Astrocyte (in vitro differentiated cells and primary cell): ENCODE results near the gene CLMP. TPM values are rescaled to one million over a fixed set of nuclear protein-coding genes. Genes with fewer than 3 reads are reported as not detected.

Source experiments
- DNase-seq: peaks from one replicate; pipeline ENCODE4 v3.0.0-alpha.2; 2010; ENCODE audit warnings: low read depth
- FAIRE-seq: peaks from 2 replicates; lab custom pipeline; 2011; peaks lifted over from hg19 to GRCh38; lab: Jason Lieb, UNC
- H2AFZ ChIP-seq: 2 replicates; pipeline ENCODE4 v1.6.0; 2012; ENCODE audit warnings: low read depth, low read length, inconsistent platforms
- H3K27ac ChIP-seq: 2 replicates; pipeline ENCODE4 v1.5.1; 2011; ENCODE audit warnings: low read depth, low read length, inconsistent platforms
- H3K27me3 ChIP-seq: 2 replicates; pipeline ENCODE4 v1.6.0; 2011; ENCODE audit warnings: low read length, inconsistent platforms; ENCODE audit not compliant: insufficient read depth
- H3K36me3 ChIP-seq: 2 replicates; pipeline ENCODE4 v1.5.1; 2011; ENCODE audit warnings: low read length, inconsistent platforms; ENCODE audit not compliant: insufficient read depth
- H3K4me1 ChIP-seq: 2 replicates; pipeline ENCODE4 v1.5.1; 2011; ENCODE audit warnings: low read length, inconsistent platforms; ENCODE audit not compliant: insufficient read depth
- H3K4me2 ChIP-seq: 2 replicates; pipeline ENCODE4 v1.6.0; 2012; ENCODE audit warnings: low read length, inconsistent platforms
- H3K4me3 ChIP-seq: 2 replicates; pipeline ENCODE4 v1.5.1; 2011; ENCODE audit warnings: low read depth, mild to moderate bottlenecking, low read length, inconsistent platforms; ENCODE audit not compliant: insufficient read depth
- H3K79me2 ChIP-seq: 2 replicates; pipeline ENCODE4 v1.6.0; 2012; ENCODE audit warnings: mild to moderate bottlenecking, low read length, inconsistent platforms; ENCODE audit not compliant: insufficient read depth
- H3K9ac ChIP-seq: 2 replicates; pipeline ENCODE4 v1.6.0; 2012; ENCODE audit warnings: mild to moderate bottlenecking, low read length, inconsistent platforms
- H3K9me3 ChIP-seq: 2 replicates; pipeline ENCODE4 v1.5.1; 2012; ENCODE audit warnings: low read depth, mild to moderate bottlenecking, low read length, inconsistent platforms; ENCODE audit not compliant: insufficient read depth
- H4K20me1 ChIP-seq: 2 replicates; pipeline ENCODE4 v1.6.0; 2012; ENCODE audit warnings: low read length, inconsistent platforms; ENCODE audit not compliant: insufficient read depth
- H3K27ac Mint-ChIP-seq: one replicate; pipeline ENCODE4 v1.8.0; 2021; ENCODE audit warnings: mild to moderate bottlenecking, mixed read lengths; ENCODE audit not compliant: unreplicated experiment
- H3K27me3 Mint-ChIP-seq: one replicate; pipeline ENCODE4 v1.8.0; 2021; ENCODE audit warnings: low read depth, mixed read lengths; ENCODE audit not compliant: unreplicated experiment
- H3K36me3 Mint-ChIP-seq: one replicate; pipeline ENCODE4 v1.8.0; 2021; ENCODE audit warnings: low read depth, mixed read lengths; ENCODE audit not compliant: unreplicated experiment
- H3K4me1 Mint-ChIP-seq: one replicate; pipeline ENCODE4 v1.8.0; 2021; ENCODE audit warnings: low read depth, mixed read lengths; ENCODE audit not compliant: unreplicated experiment
- H3K4me3 Mint-ChIP-seq: one replicate; pipeline ENCODE4 v1.8.0; 2021; ENCODE audit warnings: mild to moderate bottlenecking, moderate library complexity, mixed read lengths; ENCODE audit not compliant: unreplicated experiment
- H3K9me3 Mint-ChIP-seq: one replicate; pipeline ENCODE4 v1.8.0; 2021; ENCODE audit warnings: mild to moderate bottlenecking, mixed read lengths; ENCODE audit not compliant: unreplicated experiment
- EZH2 ChIP-seq: IDR thresholded peaks from 2 replicates; pipeline ENCODE4 v1.6.1; 2012; ENCODE audit warnings: mild to moderate bottlenecking, low read length, inconsistent platforms; ENCODE audit not compliant: insufficient read depth
- total RNA-seq: library from RNA; stranded (reverse); gene quantifications from 2 replicates; pipeline ENCODE4 v1.2.1, GENCODE V29; 2021
- TF ChIP-seq, protein P1 (sequence below): IDR thresholded peaks from 2 replicates; pipeline ENCODE4 v1.5.1; 2011; ENCODE audit warnings: low read depth, mild to moderate bottlenecking, inconsistent platforms, low read length, moderate library complexity; ENCODE audit not compliant: insufficient read depth

The CLMP gene
- total RNA-seq, 1 donor from 2014 or later = 16.0 TPM

DNA sequence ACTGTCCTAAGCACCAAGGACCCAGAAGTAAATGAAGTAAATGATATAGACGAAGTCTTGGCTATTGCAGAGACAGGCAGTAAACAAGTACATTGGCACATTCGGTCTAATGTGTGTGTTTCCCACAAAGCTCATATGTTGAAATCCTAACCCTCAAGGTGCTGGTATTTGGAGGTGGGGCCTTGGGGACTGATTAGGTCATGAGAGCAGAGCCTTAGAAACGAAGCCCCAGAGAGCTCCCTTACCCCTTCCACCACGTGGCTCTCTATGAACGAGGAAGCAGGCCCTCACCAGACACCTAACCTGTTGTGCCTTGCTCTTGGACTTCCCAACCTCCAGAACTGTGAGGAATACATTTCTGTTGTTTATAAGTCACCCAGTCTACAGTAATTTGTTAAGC, 14.9 kb downstream of the CLMP start:
- no peak overlapping the region for H2AFZ ChIP-seq
- H3K9me3 Mint-ChIP-seq = no peaks in the 10 kb centered on the region
- no peaks in the 10 kb centered on the region for H4K20me1 ChIP-seq
- no peak overlapping the region for H3K9ac ChIP-seq
- no peak overlapping the region for H3K27ac Mint-ChIP-seq
- no peak for TF ChIP-seq EZH2
- TF ChIP-seq, protein P1, sequence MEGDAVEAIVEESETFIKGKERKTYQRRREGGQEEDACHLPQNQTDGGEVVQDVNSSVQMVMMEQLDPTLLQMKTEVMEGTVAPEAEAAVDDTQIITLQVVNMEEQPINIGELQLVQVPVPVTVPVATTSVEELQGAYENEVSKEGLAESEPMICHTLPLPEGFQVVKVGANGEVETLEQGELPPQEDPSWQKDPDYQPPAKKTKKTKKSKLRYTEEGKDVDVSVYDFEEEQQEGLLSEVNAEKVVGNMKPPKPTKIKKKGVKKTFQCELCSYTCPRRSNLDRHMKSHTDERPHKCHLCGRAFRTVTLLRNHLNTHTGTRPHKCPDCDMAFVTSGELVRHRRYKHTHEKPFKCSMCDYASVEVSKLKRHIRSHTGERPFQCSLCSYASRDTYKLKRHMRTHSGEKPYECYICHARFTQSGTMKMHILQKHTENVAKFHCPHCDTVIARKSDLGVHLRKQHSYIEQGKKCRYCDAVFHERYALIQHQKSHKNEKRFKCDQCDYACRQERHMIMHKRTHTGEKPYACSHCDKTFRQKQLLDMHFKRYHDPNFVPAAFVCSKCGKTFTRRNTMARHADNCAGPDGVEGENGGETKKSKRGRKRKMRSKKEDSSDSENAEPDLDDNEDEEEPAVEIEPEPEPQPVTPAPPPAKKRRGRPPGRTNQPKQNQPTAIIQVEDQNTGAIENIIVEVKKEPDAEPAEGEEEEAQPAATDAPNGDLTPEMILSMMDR = no peak
- H3K27ac ChIP-seq = no peak overlapping the region
- peaks cover 12% of the 10 kb centered on the region for H3K4me1 Mint-ChIP-seq
- H3K27me3 Mint-ChIP-seq = no peaks in the 10 kb centered on the region
- peaks cover 2% of the 10 kb centered on the region for H3K36me3 ChIP-seq
- peaks cover 30% of the 10 kb centered on the region for H3K4me1 ChIP-seq
- no peaks in the 10 kb centered on the region for H3K9me3 ChIP-seq
- DNase-seq = peak; percentile 44
- no peak for FAIRE-seq
- peaks cover 18% of the 10 kb centered on the region for H3K36me3 Mint-ChIP-seq
- no peaks in the 10 kb centered on the region for H3K27me3 ChIP-seq
- no peak overlapping the region for H3K4me3 ChIP-seq
- H3K4me2 ChIP-seq = no peak overlapping the region
- H3K79me2 ChIP-seq = peaks cover 72% of the 10 kb centered on the region
- no peak overlapping the region for H3K4me3 Mint-ChIP-seq

DNA sequence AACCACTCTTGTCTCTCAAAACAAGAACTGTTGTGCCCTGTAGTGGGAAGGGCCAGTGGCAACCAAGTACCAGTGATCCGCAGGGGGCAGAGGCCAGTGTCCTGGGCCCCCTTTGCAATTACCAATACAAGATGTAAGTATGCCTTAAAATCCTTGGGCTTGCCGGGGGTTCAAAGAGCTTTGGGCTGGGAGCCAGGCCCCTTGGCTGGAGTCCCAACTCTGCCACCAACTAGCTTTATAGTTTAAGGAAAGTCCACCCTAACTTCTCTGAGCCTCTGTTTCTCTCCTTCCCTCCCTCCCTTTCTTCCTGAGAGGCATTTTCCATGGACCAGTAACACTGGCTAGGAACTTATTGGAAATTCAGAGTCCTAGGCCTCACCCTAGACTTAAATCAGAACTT, 15.5 kb downstream of the CLMP start:
- Histone ChIP-seq H4K20me1 (no peaks in the 10 kb centered on the region), H3K9ac (no peak overlapping the region), H3K27ac (no peak overlapping the region), H2AFZ (no peak overlapping the region), H3K36me3 (peaks cover 2% of the 10 kb centered on the region), H3K9me3 (no peaks in the 10 kb centered on the region), H3K27me3 (no peaks in the 10 kb centered on the region), H3K4me1 (peaks cover 31% of the 10 kb centered on the region), H3K4me2 (no peak overlapping the region), H3K79me2 (peaks cover 67% of the 10 kb centered on the region), H3K4me3 (no peak overlapping the region)
- no peak for TF ChIP-seq EZH2
- TF ChIP-seq, protein P1 = no peak
- Mint-ChIP-seq H3K4me3 (no peak overlapping the region), H3K4me1 (peaks cover 14% of the 10 kb centered on the region), H3K36me3 (peaks cover 18% of the 10 kb centered on the region), H3K27ac (no peak overlapping the region), H3K9me3 (no peaks in the 10 kb centered on the region), H3K27me3 (no peaks in the 10 kb centered on the region)
- no peak for DNase-seq
- FAIRE-seq = no peak

DNA sequence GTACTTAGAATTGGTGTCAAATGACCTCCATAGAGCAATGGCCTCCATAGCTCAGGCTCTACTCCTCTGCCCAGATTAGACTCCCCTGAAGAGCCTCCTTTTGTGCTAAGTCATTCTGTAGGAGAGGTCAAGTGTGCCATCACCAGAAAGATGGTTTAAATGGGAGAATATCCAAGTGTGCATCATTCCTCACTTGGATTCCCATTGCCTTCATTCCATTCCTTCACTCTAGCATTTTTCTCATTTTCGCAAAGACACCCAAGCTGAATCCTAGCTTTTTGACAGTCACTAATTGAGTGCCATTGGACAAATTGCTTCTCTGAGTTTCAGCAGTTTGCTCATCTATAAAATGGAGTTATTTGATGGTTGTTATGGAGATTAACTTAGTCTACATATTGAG, 16.9 kb downstream of the CLMP start:
- FAIRE-seq (no peak), DNase-seq (no peak)
- Mint-ChIP-seq H3K9me3 (no peaks in the 10 kb centered on the region), H3K27ac (no peak overlapping the region), H3K27me3 (no peaks in the 10 kb centered on the region), H3K36me3 (peaks cover 18% of the 10 kb centered on the region), H3K4me3 (no peak overlapping the region), H3K4me1 (peaks cover 20% of the 10 kb centered on the region)
- Histone ChIP-seq H3K79me2 (peaks cover 57% of the 10 kb centered on the region), H3K4me2 (no peak overlapping the region), H4K20me1 (no peaks in the 10 kb centered on the region), H3K27me3 (no peaks in the 10 kb centered on the region), H3K27ac (no peak overlapping the region), H3K9ac (no peak overlapping the region), H3K4me1 (peaks cover 33% of the 10 kb centered on the region), H2AFZ (no peak overlapping the region), H3K9me3 (no peaks in the 10 kb centered on the region), H3K36me3 (peaks cover 2% of the 10 kb centered on the region), H3K4me3 (no peak overlapping the region)
- TF ChIP-seq, protein P1 = no peak
- TF ChIP-seq EZH2 = no peak
